Epithelial cell of proximal tubule (primary cell): ENCODE data around the gene MAP3K10. TPM values are rescaled to one million over a fixed set of nuclear protein-coding genes. Genes with fewer than 3 reads are reported as not detected.

Source experiments
- DNase-seq: peaks from one replicate; pipeline ENCODE4 v3.0.0-alpha.2; 2011; ENCODE audit warnings: low read depth
- H3K4me3 ChIP-seq: 2 replicates; pipeline ENCODE4 v1.5.1; 2011; ENCODE audit warnings: low read depth, mild to moderate bottlenecking, low read length
- CTCF ChIP-seq: conservative IDR thresholded peaks from 2 replicates; pipeline ENCODE4 v1.5.1; 2012; ENCODE audit warnings: low read depth, mild to moderate bottlenecking, low read length
- total RNA-seq: library from RNA; depleted of rRNA; stranded (reverse); fragments of >200 nt; gene quantifications from 2 replicates; pipeline ENCODE4 v1.2.3, GENCODE V29; 2015

Gene MAP3K10
- total RNA-seq, 1 donor from 2014 or later, result 9.9 TPM

GRCh38 chr19:40251244-40251643 lies 60.0 kb downstream of the MAP3K10 start:
- no peak for TF ChIP-seq CTCF
- no peak overlapping the region for H3K4me3 ChIP-seq
- DNase-seq, result no peak

GRCh38 chr19:40251991-40252390 lies 60.8 kb downstream of the MAP3K10 start:
- DNase-seq, result no peak
- H3K4me3 ChIP-seq, result no peak overlapping the region
- no peak for TF ChIP-seq CTCF

GRCh38 chr19:40252395-40252794 lies 61.2 kb downstream of the MAP3K10 start:
- H3K4me3 ChIP-seq, result no peak overlapping the region
- no peak for TF ChIP-seq CTCF
- DNase-seq, result no peak

- no peak overlapping the region for H3K4me3 ChIP-seq
- TF ChIP-seq CTCF, result no peak
- no peak for DNase-seq
Observed at GRCh38 chr19:40253611-40254092, 62.4 kb downstream of the MAP3K10 start.

GRCh38 chr19:40254714-40255418 lies 63.6 kb downstream of the MAP3K10 start:
- no peak for DNase-seq

GRCh38 chr19:40255619-40256166 lies 64.5 kb downstream of the MAP3K10 start:
- DNase-seq, result no peak
- TF ChIP-seq CTCF, result no peak
- no peak overlapping the region for H3K4me3 ChIP-seq

More at GRCh38 chr19:40254714-40255418, 63.6 kb downstream of the MAP3K10 start:
- TF ChIP-seq CTCF, result no peak
- no peak overlapping the region for H3K4me3 ChIP-seq

GRCh38 chr19:40256512-40256911 lies 65.3 kb downstream of the MAP3K10 start:
- TF ChIP-seq CTCF, result no peak
- no peak for DNase-seq
- no peak overlapping the region for H3K4me3 ChIP-seq
